ENCODE results near the gene WFIKKN1. TPM values are rescaled to one million over a fixed set of nuclear protein-coding genes. Genes with fewer than 3 reads are reported as not detected.

WFIKKN1 gene
- total and polyA plus RNA-seq, 2 of the 13 experiments (the other 11 are each of a cell fraction or from before 2014, with no cell fraction given), result 1.7 to 4.9 TPM

DNA sequence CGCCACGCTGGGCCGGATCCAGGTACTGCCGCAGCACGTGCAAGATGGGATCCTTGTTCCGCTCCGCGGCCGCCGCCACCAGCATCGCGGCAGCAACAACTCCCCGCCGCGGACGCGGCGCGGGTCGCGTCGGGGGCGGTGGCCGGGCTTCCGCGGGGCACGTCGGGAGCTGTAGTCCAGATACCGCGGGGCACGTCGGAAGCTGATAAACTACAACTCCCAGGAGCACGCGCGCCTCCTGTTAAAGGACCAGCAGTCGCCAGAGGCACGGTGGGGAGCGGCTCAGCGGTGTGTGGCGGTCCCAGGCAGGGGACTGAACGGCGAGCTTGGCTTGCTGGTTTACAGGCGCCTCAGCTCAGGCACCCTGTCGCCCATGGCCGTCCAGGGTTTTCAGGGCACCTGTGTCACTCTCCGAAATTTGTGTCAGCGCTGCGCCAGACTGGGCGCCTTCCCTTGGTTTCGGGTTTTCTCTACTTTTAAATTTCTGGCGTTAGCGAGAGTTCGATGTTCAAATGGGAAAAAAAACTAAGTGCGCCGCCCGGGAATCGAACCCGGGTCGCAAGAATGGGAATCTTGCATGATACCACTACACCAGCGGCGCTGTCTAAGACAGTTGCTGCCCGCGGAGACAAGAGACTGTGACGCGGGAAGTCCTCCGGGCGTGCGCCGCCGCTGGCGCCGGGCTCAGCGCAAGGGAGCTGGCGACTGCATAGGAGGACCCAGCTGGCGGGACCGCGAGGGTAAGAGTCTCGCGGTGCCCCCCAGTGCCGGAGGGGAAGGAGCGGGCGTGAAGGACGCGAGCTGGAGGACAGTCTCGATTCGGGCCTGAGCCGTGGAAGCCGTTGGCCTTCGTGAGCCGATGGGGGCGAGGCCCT lies 5.7 kb downstream of the WFIKKN1 start, which contains the start of gene METTL26:
Gene METTL26, minus strand, starts transcription at position 100 of the 875 bp plus-strand sequence. Its CDS starts 15 bp downstream, at position 85.
- POLR2A ChIA-PET, result interaction anchor here (0.8 to 2.1 kb wide), 14 partner anchors 9 to 284 kb away, joined by 3 to 13 read pairs (median 3); partner anchors contain the start of genes AXIN1, RHOT2, STUB1 and WDR24
- H3K4me3 ChIP-seq (replicated peaks in 1 of 3; ENCODE audit: insufficient read depth in 1 of 3, low read depth in 2 of 3, low read length in 3 of 3), result peak within 1 kb of the TSS; percentile 90 to 94 (median 92)
- peak within 1 kb of the TSS; percentile 83 for H3K9ac ChIP-seq (ENCODE audit: insufficient read depth, low read depth, low read length)
- peaks cover 6% of the 10 kb centered on the region for H3K79me2 ChIP-seq (ENCODE audit: insufficient read depth, low read length)
- no peaks in the 10 kb centered on the region for H4K20me1 ChIP-seq (ENCODE audit: insufficient read depth, low read length)
- ATAC-seq (peak; percentile 80), FAIRE-seq (peak; percentile 36), DNase-seq (ENCODE audit: low spot score) (peak; percentile 92)
- H3K4me2 ChIP-seq (ENCODE audit: low read depth, low read length), result peak within 1 kb of the TSS; percentile 99
- H3K27ac ChIP-seq (ENCODE audit: extremely low read length, insufficient read depth, low read length), result peak within 1 kb of the TSS; percentile 88
- WGBS (ENCODE audit: low lambda C conversion rate), result 0% methylated on average over 8 of the region's 91 CpGs
- intact Hi-C loops (cut with micrococcal nuclease; ENCODE audit: unreplicated experiment), result no loop called here
- no peaks in the 10 kb centered on the region for H3K9me3 ChIP-seq (ENCODE audit: low read length)
- H3K4me1 ChIP-seq (ENCODE audit: insufficient read depth, low read length), result peaks cover 37% of the 10 kb centered on the region
- H2AFZ ChIP-seq (ENCODE audit: low read length), result no peak within 1 kb of the TSS
- in situ Hi-C loops (cut with HindIII; ENCODE audit: extremely low pct_ligation_motif_present, low pct_unique_long_range_greater_than_20kb), result no loop called here
- CTCF ChIA-PET (ENCODE audit: low intra/inter-chr PET ratio, low total read pairs), result no interaction called here
- H3K36me3 ChIP-seq (replicated peaks in 1 of 2; ENCODE audit: control insufficient read depth in 1 of 2, insufficient read depth in 2 of 2, low read length in 2 of 2), result no peaks in the 10 kb centered on the region; a peak in 1 of 5 replicates
- H3K27me3 ChIP-seq (ENCODE audit: control insufficient read depth in 1 of 2, insufficient read depth in 2 of 2, low read length in 2 of 2), result no peaks in the 10 kb centered on the region
- no TSS peak for BruUV-seq (replicated peaks)
- TF ChIP-seq RFX3 (CRISPR knock-in tag; IDR thresholded peaks at IDR 0.05) (no peak), ZNF609 (CRISPR knock-in tag; IDR thresholded peaks at IDR 0.05; ENCODE audit: borderline replicate concordance) (no peak), HNF4G (IDR thresholded peaks at IDR 0.05; ENCODE audit: borderline replicate concordance, low read depth, low read length) (peak; percentile 12; the same call in 1 of the 2 replicates), HNF4G (CRISPR knock-in tag; IDR thresholded peaks at IDR 0.05; ENCODE audit: borderline replicate concordance, low read depth) (peak; percentile 33; the same call in 1 of the 2 replicates), ZNF776 (CRISPR knock-in tag; IDR thresholded peaks at IDR 0.05) (peak; percentile 87), AKAP8 (CRISPR knock-in tag; IDR thresholded peaks at IDR 0.05) (no peak), SMC3 (IDR thresholded peaks at IDR 0.05; ENCODE audit: low read length) (no peak), ZNF7 (CRISPR knock-in tag; IDR thresholded peaks at IDR 0.05) (no peak), ETV5 (CRISPR knock-in tag; IDR thresholded peaks at IDR 0.05; ENCODE audit: borderline replicate concordance) (peak; percentile 74), ZKSCAN5 (CRISPR knock-in tag; IDR thresholded peaks at IDR 0.05) (no peak), ARHGAP35 (CRISPR knock-in tag; IDR thresholded peaks at IDR 0.05; ENCODE audit: borderline replicate concordance) (0 out of 2 replicates have a peak, but pooled peaks have one; percentile 93), PAX8 (CRISPR knock-in tag; IDR thresholded peaks at IDR 0.05; ENCODE audit: borderline replicate concordance) (peak; percentile 77; the same call in 1 of the 2 replicates), RXRA (CRISPR knock-in tag; IDR thresholded peaks at IDR 0.05) (0 out of 2 replicates have a peak, but pooled peaks have one; percentile 19), ZNF530 (CRISPR knock-in tag; IDR thresholded peaks at IDR 0.05; ENCODE audit: low read depth) (no peak), GPN1 (CRISPR knock-in tag; IDR thresholded peaks at IDR 0.05; ENCODE audit: borderline replicate concordance) (no peak), CAMTA2 (CRISPR knock-in tag; IDR thresholded peaks at IDR 0.05; ENCODE audit: borderline replicate concordance) (0 out of 2 replicates have a peak, but pooled peaks have one; percentile 73), SOX13 (IDR thresholded peaks at IDR 0.05) (no peak), SOX13 (CRISPR knock-in tag; conservative IDR thresholded peaks at IDR 0.05 in 1 of 2, IDR thresholded peaks at IDR 0.05 in 1 of 2) (no peak)
